K562 (cell line): ENCODE results near the gene MGAT4D. TPM values are rescaled to one million over a fixed set of nuclear protein-coding genes. Genes with fewer than 3 reads are reported as not detected.

Experiments
- ATAC-seq: fragments of 200-7000 bp; cut with Tn5 transposase; 3 replicates; pipeline ENCODE4 v1.9.1; 2020; ENCODE audit warnings: moderate library complexity
- BruUV-seq: library from RNA; stranded (reverse); fragments of 400-500 nt; replicated peaks from 2 replicates; lab custom pipeline; 2021; lab: Mats Ljungman, UMichigan
- CTCF ChIA-PET: fragments of 300-600 bp; formaldehyde crosslinking; extraction: SDS; loops from one replicate; lab custom pipeline; 2021; ENCODE audit warnings: low intra/inter-chr PET ratio; lab: Yijun Ruan, JAX
- POLR2A ChIA-PET: fragments of 300-600, 350-650 bp; sonication (Branson Sonifier 250); formaldehyde crosslinking; extraction: SDS; loops from one replicate; lab custom pipeline; 2021; ENCODE audit warnings: antibody characterized with exemption, inconsistent platforms; lab: Yijun Ruan, JAX
- DNase-seq, 4 experiments: peaks; one replicate each; pipeline versions ENCODE4 v3.0.0 to v3.0.0-alpha.2; 2011 to 2018; ENCODE audit warnings: low spot score in 3 of 4, mixed read lengths in 3 of 4; ENCODE audit errors: extremely low read depth in 1 of 4
- FAIRE-seq: peaks from 2 replicates; lab custom pipeline; 2011; peaks lifted over from hg19 to GRCh38; lab: Jason Lieb, UNC
- H2AFZ ChIP-seq: 2 replicates; pipeline ENCODE4 v1.6.0; 2011; ENCODE audit warnings: low read depth, low read length, control low read depth, inconsistent platforms
- H3K27ac ChIP-seq: fragments of 200-600 bp; 3 replicates; pipeline ENCODE4 v1.8.0; 2011; ENCODE audit warnings: low read depth, mild to moderate bottlenecking, control low read depth, inconsistent platforms, low read length, moderate library complexity, mixed read lengths; ENCODE audit errors: extremely low read depth
- H3K27me3 ChIP-seq, 2 experiments: fragments of 300-600 bp in 1 of 2; 2 replicates in 1 of 2; 3 replicates in 1 of 2; pipeline versions ENCODE4 v1.6.0 to v1.8.0; 2011; ENCODE audit warnings: inconsistent platforms in 2 of 2, low read length in 2 of 2, mild to moderate bottlenecking in 1 of 2, mixed read lengths in 1 of 2, moderate library complexity in 1 of 2; ENCODE audit not compliant: control insufficient read depth in 2 of 2, insufficient read depth in 2 of 2
- H3K36me3 ChIP-seq: fragments of 300-600 bp; 3 replicates; pipeline ENCODE4 v1.8.0; 2011; ENCODE audit warnings: mild to moderate bottlenecking, low read length, inconsistent platforms; ENCODE audit not compliant: control insufficient read depth, insufficient read depth
- H3K4me1 ChIP-seq, 2 experiments: fragments of 200-600 bp in 1 of 2; replicated peaks in 1 of 2; 2 replicates in 1 of 2; 3 replicates in 1 of 2; pipeline versions ENCODE4 v1.5.1 to v1.8.0; 2011; ENCODE audit warnings: inconsistent platforms in 2 of 2, low read length in 2 of 2, mild to moderate bottlenecking in 1 of 2, mixed read lengths in 1 of 2, moderate library complexity in 1 of 2; ENCODE audit not compliant: control insufficient read depth in 2 of 2, insufficient read depth in 2 of 2
- H3K4me2 ChIP-seq: 2 replicates; pipeline ENCODE4 v1.6.1; 2011; ENCODE audit warnings: low read length, control low read depth, inconsistent platforms, mixed read lengths; ENCODE audit not compliant: insufficient read depth
- H3K4me3 ChIP-seq: fragments of 200-600 bp; sonication (generic), shearing (Covaris generic); 2 replicates; pipeline ENCODE4 v1.5.1; 2016; ENCODE audit warnings: control low read depth, inconsistent platforms
- H3K79me2 ChIP-seq: fragments of 200-600 bp; 3 replicates; pipeline ENCODE4 v1.8.0; 2011; ENCODE audit warnings: low read length, inconsistent platforms; ENCODE audit not compliant: control insufficient read depth, insufficient read depth
- H3K9ac ChIP-seq, 2 experiments: 2 replicates each; pipeline versions ENCODE4 v1.6.0 to v1.6.1; 2011; ENCODE audit warnings: low read depth in 2 of 2, low read length in 2 of 2, control low read depth in 1 of 2, inconsistent platforms in 1 of 2, mild to moderate bottlenecking in 1 of 2, mixed read lengths in 1 of 2; ENCODE audit not compliant: insufficient read depth in 1 of 2
- H3K9me1 ChIP-seq: one replicate; pipeline ENCODE4 v1.6.0; 2011; ENCODE audit warnings: inconsistent platforms, mild to moderate bottlenecking, low read length, moderate library complexity; ENCODE audit not compliant: control insufficient read depth, insufficient read depth
- H3K9me3 ChIP-seq: replicated peaks from 2 replicates; pipeline ENCODE4 v1.5.1; 2011; ENCODE audit warnings: low read depth, low read length, inconsistent platforms; ENCODE audit not compliant: control insufficient read depth, insufficient read depth
- H4K20me1 ChIP-seq: replicated peaks from 2 replicates; pipeline ENCODE4 v1.6.1; 2011; ENCODE audit warnings: low read length, inconsistent platforms, mixed read lengths; ENCODE audit not compliant: control insufficient read depth, insufficient read depth
- CHAMP1 ChIP-seq: fragments of 450-650 bp; IDR thresholded peaks from 2 replicates; pipeline ENCODE4 v1.6.1; 2016; ENCODE audit warnings: mild to moderate bottlenecking
- GTF2F1 ChIP-seq: IDR thresholded peaks from 2 replicates; pipeline ENCODE4 v1.6.1; 2011; ENCODE audit warnings: low read depth, low read length, improper control_type of control experiment
- HIVEP1 ChIP-seq: fragments of 250-450 bp; sonication (Bioruptor Pico); IDR thresholded peaks from 2 replicates; pipeline ENCODE4 v1.4.0; 2020; ENCODE audit warnings: mild to moderate bottlenecking
- MBD1 ChIP-seq: fragments of 250-450 bp; sonication (Bioruptor Pico); IDR thresholded peaks from 2 replicates; pipeline ENCODE4 v1.8.0; 2022; ENCODE audit warnings: inconsistent platforms
- PBX2 ChIP-seq, 2 experiments: IDR thresholded peaks in 1 of 2; conservative IDR thresholded peaks in 1 of 2; 2 replicates each; pipeline ENCODE4 v1.6.1; 2016; ENCODE audit warnings: low read depth in 2 of 2, mild to moderate bottlenecking in 1 of 2, missing compliant biosample characterization in 1 of 2, missing genetic modification characterization in 1 of 2, moderate library complexity in 1 of 2
- RBM34 ChIP-seq: fragments of 200-400 bp; formaldehyde crosslinking; IDR thresholded peaks from 2 replicates; pipeline ENCODE4 v1.6.1; 2018; ENCODE audit warnings: low read length, borderline replicate concordance; ENCODE audit not compliant: insufficient read depth
- SRSF3 ChIP-seq: fragments of 200-400 bp; formaldehyde crosslinking; IDR thresholded peaks from 2 replicates; pipeline ENCODE4 v1.6.1; 2016; ENCODE audit warnings: mild to moderate bottlenecking, low read length, moderate library complexity; ENCODE audit not compliant: insufficient read depth
- ZNF253 ChIP-seq: fragments of 250-450 bp; sonication (Bioruptor Pico); conservative IDR thresholded peaks from 2 replicates; pipeline ENCODE4 v1.6.1; 2021; ENCODE audit warnings: mild to moderate bottlenecking
- ZNF395 ChIP-seq: fragments of 200-800 bp; sonication (Bioruptor generic); IDR thresholded peaks from 2 replicates; pipeline ENCODE4 v1.6.1; 2017; ENCODE audit warnings: missing genetic modification characterization, missing compliant biosample characterization
- ZNF449 ChIP-seq: fragments of 250-450 bp; sonication (Bioruptor Pico); IDR thresholded peaks from 2 replicates; pipeline ENCODE4 v1.8.0; 2022; ENCODE audit warnings: moderate library complexity, mild to moderate bottlenecking, inconsistent platforms
- WGBS: fragments of 100-300 bp; shearing (Covaris generic); methylation state at CpG from one replicate; pipeline ENCODE4 v1.1.6; 2016; ENCODE audit warnings: low coverage, mixed read lengths; ENCODE audit not compliant: insufficient coverage; ENCODE audit errors: missing lambda C conversion rate; 5-methylcytosine and 5-hydroxymethylcytosine counted together
- in situ Hi-C: fragments of 300-500 bp; cut with MboI; formaldehyde crosslinking; loops from 4 replicates; pipeline ENCODE4 v1.15.0; 2018; ENCODE audit warnings: inconsistent platforms, mixed read lengths
- intact Hi-C: fragments of 100-400 bp; cut with micrococcal nuclease; formaldehyde crosslinking; loops from 2 replicates; pipeline ENCODE4 v1.14.2; 2022
- polyA plus RNA-seq, 8 experiments: library from polyadenylated mRNA; depleted of rRNA in 4 of 8; stranded (reverse) in 5 of 8; unstranded in 3 of 8; fragments of >200 nt; fragmentation: Nextera tagmentation in 2 of 8; fragmentation: Illumina TruSeq in 1 of 8; extraction: Ambion mirVana in 2 of 8; extraction: Trizol in 1 of 8; gene quantifications; 2 replicates each; pipeline versions ENCODE4 v1.2.1 to v1.2.3, GENCODE V29; 2011 to 2014; ENCODE audit warnings: inconsistent platforms in 1 of 8, missing spikeins in 1 of 8
- total RNA-seq, 7 experiments: library from RNA; depleted of rRNA in 6 of 7; stranded (reverse); fragments of >200 nt in 6 of 7; fragmentation: Illumina TruSeq in 2 of 7; extraction: Trizol in 2 of 7; gene quantifications; 2 replicates each; pipeline versions ENCODE4 v1.2.1 to v1.2.3, GENCODE V29; 2011 to 2021; ENCODE audit warnings: low replicate concordance in 1 of 7

The MGAT4D gene
- total and polyA plus RNA-seq, 9 of the 15 experiments (the other 6 are each of a cell fraction or from before 2014, with no cell fraction given): not detected

- Histone ChIP-seq H2AFZ (peak overlapping the region; percentile 86), H3K27ac (no peak overlapping the region), H3K27me3 (no peaks in the 10 kb centered on the region), H4K20me1 (no peaks in the 10 kb centered on the region), H3K79me2 (peaks cover 16% of the 10 kb centered on the region), H3K9me3 (0 out of 2 replicates have a peak, but pooled peaks cover 3% of the 10 kb centered on the region), H3K4me3 (peak overlapping the region; percentile 96; the same call in 1 of the 2 replicates), H3K4me1 (peaks cover 2 to 7% of the 10 kb centered on the region in 2 experiments; a peak in 2 of 5 replicates), H3K9ac (no peak overlapping the region), H3K9me1 (no peaks in the 10 kb centered on the region), H3K4me2 (peak overlapping the region; percentile 69), H3K36me3 (peaks cover 18% of the 10 kb centered on the region)
- CTCF ChIA-PET: no interaction called here
- in situ Hi-C loops: no loop called here
- intact Hi-C loops: loop anchor here (5.0 kb wide), 3 partner anchors 89 to 151 kb away; partner anchors contain the start of genes CLGN and SCOC
- POLR2A ChIA-PET: interaction anchor here (1.5 kb wide), 1 partner anchor 10 kb away, joined by 6 read pairs; no protein-coding TSS in a partner anchor
- FAIRE-seq: no peak
- WGBS: 17% methylated on average over 8 of the region's 8 CpGs
- no TSS peak for BruUV-seq
- DNase-seq: no peak
- no peak for ATAC-seq
- TF ChIP-seq GTF2F1: no peak
- no peak for TF ChIP-seq MBD1 (CRISPR knock-in tag)
- no peak for TF ChIP-seq HIVEP1
- TF ChIP-seq ZNF449: no peak
- TF ChIP-seq SRSF3: no peak
- TF ChIP-seq CHAMP1: no peak
- TF ChIP-seq ZNF395 (CRISPR knock-in tag): no peak
- TF ChIP-seq ZNF253 (CRISPR knock-in tag): no peak
- TF ChIP-seq RBM34: no peak
- no peak for TF ChIP-seq PBX2 (CRISPR knock-in tag; IDR thresholded peaks at IDR 0.05; ENCODE audit: low read depth)
- no peak for TF ChIP-seq PBX2 (tag; conservative IDR thresholded peaks at IDR 0.05; ENCODE audit: low read depth)
Observed at GRCh38 chr4:140523370-140523856, 25.3 kb upstream of the MGAT4D start.
